ENCODE data around the gene AQP3.
"Not testable (repeated sequence)": the region's sequence is repeated elsewhere in the genome, so short reads cannot be mapped to it uniquely, and the experiment has no call there.

The AQP3 gene

DNA sequence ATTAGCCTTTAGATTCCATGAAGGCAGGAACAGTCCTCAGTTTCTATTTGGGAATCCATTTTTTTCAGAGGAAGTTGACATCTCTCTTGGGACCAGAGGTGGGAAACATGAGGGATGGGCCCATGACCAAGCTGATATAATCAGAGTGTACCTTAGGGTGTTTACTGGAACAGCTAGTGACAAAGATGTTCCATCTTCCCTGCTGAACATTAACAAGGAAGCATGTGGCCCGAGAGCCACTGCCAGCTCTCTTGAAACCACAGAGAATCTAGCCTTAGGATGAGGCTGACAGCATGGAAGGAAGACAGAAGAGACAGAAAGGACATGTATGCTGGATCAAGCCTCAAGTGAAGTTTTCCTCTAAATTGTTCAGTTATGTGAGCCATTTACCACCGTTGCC lies 16.0 kb downstream of the AQP3 start:
- TF ChIP-seq, protein P1, sequence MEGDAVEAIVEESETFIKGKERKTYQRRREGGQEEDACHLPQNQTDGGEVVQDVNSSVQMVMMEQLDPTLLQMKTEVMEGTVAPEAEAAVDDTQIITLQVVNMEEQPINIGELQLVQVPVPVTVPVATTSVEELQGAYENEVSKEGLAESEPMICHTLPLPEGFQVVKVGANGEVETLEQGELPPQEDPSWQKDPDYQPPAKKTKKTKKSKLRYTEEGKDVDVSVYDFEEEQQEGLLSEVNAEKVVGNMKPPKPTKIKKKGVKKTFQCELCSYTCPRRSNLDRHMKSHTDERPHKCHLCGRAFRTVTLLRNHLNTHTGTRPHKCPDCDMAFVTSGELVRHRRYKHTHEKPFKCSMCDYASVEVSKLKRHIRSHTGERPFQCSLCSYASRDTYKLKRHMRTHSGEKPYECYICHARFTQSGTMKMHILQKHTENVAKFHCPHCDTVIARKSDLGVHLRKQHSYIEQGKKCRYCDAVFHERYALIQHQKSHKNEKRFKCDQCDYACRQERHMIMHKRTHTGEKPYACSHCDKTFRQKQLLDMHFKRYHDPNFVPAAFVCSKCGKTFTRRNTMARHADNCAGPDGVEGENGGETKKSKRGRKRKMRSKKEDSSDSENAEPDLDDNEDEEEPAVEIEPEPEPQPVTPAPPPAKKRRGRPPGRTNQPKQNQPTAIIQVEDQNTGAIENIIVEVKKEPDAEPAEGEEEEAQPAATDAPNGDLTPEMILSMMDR (IDR thresholded peaks at IDR 0.05) = no peak
- no peak for TF ChIP-seq ZFX (IDR thresholded peaks at IDR 0.05; ENCODE audit: borderline replicate concordance)
- peak overlapping the region; percentile 22 for H3K27ac ChIP-seq

- no peak for TF ChIP-seq ZFX (IDR thresholded peaks at IDR 0.05; ENCODE audit: borderline replicate concordance)
- TF ChIP-seq, protein P1 (IDR thresholded peaks at IDR 0.05) = no peak
- peak overlapping the region; percentile 22 for H3K27ac ChIP-seq
Measured at GRCh38 chr9:33430942-33431341, 16.5 kb downstream of the AQP3 start.

GRCh38 chr9:33429256-33429985 lies 18.0 kb downstream of the AQP3 start:
- no peak overlapping the region for H3K27ac ChIP-seq
- TF ChIP-seq, protein P1 (IDR thresholded peaks at IDR 0.05) = no peak
- TF ChIP-seq ZFX (IDR thresholded peaks at IDR 0.05; ENCODE audit: borderline replicate concordance) = no peak

- H3K27ac ChIP-seq = no peak overlapping the region
- TF ChIP-seq, protein P1 (IDR thresholded peaks at IDR 0.05) = no peak
- no peak for TF ChIP-seq ZFX (IDR thresholded peaks at IDR 0.05; ENCODE audit: borderline replicate concordance)
Measured at GRCh38 chr9:33426843-33427293, 20.5 kb downstream of the AQP3 start.

GRCh38 chr9:33425128-33425533 lies 22.3 kb downstream of the AQP3 start:
- H3K27ac ChIP-seq = peak overlapping the region; percentile 49
- TF ChIP-seq, protein P1 (IDR thresholded peaks at IDR 0.05) = no peak
- no peak for TF ChIP-seq ZFX (IDR thresholded peaks at IDR 0.05; ENCODE audit: borderline replicate concordance)

DNA sequence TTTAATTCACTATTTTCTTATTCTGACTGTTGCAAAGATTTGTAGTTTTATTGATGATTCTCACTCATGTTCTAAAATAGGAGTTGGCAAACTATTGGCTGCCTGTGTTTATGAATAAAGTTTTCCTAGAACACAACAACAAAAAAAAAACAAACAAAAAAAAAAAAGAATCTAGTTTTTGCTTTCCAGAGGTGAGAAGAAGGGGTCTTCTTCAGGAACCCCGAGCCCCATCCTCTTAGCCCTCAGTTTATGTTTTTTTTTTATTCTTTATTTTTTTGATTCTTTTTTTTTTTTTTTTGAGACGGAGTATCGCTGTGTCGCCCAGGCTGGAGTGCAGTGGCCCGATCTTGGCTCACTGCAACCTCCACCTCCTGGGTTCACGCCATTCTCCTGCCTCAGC lies 22.9 kb downstream of the AQP3 start:
- H3K27ac ChIP-seq = peak overlapping the region; percentile 49

GRCh38 chr9:33424043-33424442 lies 23.4 kb downstream of the AQP3 start:
- H3K27ac ChIP-seq = not testable (repeated sequence)

GRCh38 chr9:33419708-33420303 lies 27.6 kb downstream of the AQP3 start:
- TF ChIP-seq, protein P1 (IDR thresholded peaks at IDR 0.05) = no peak
- no peak for TF ChIP-seq ZFX (IDR thresholded peaks at IDR 0.05; ENCODE audit: borderline replicate concordance)

More at GRCh38 chr9:33419708-33420303, 27.6 kb downstream of the AQP3 start:
- peak overlapping the region; percentile 27 for H3K27ac ChIP-seq

Measured in 22Rv1 (cell line).